Osteocyte (in vitro differentiated cells): ENCODE data around the gene MLN. TPM values are rescaled to one million over a fixed set of nuclear protein-coding genes. Genes with fewer than 3 reads are reported as not detected.

Experiments used
- DNase-seq: peaks from one replicate; pipeline ENCODE4 v3.0.0; 2021; ENCODE audit warnings: mixed read lengths; ENCODE audit not compliant: unreplicated experiment; ENCODE audit errors: extremely low spot score
- H3K27ac Mint-ChIP-seq: one replicate; pipeline ENCODE4 v1.8.0; 2021; ENCODE audit warnings: mild to moderate bottlenecking, mixed read lengths; ENCODE audit not compliant: unreplicated experiment
- H3K27me3 Mint-ChIP-seq: one replicate; pipeline ENCODE4 v1.8.0; 2021; ENCODE audit warnings: mixed read lengths; ENCODE audit not compliant: unreplicated experiment
- H3K36me3 Mint-ChIP-seq: one replicate; pipeline ENCODE4 v1.8.0; 2021; ENCODE audit warnings: mixed read lengths; ENCODE audit not compliant: unreplicated experiment
- H3K4me1 Mint-ChIP-seq: one replicate; pipeline ENCODE4 v1.8.0; 2021; ENCODE audit warnings: mixed read lengths; ENCODE audit not compliant: unreplicated experiment
- H3K4me3 Mint-ChIP-seq: one replicate; pipeline ENCODE4 v1.8.0; 2021; ENCODE audit warnings: mild to moderate bottlenecking, moderate library complexity, mixed read lengths; ENCODE audit not compliant: unreplicated experiment
- H3K9me3 Mint-ChIP-seq: one replicate; pipeline ENCODE4 v1.8.0; 2021; ENCODE audit warnings: mixed read lengths; ENCODE audit not compliant: unreplicated experiment
- total RNA-seq: library from RNA; stranded (reverse); gene quantifications from 2 replicates; pipeline ENCODE4 v1.2.1, GENCODE V29; 2021
- TF ChIP-seq, protein P1 (sequence below): fragments of 200-600 bp; sonication (generic); IDR thresholded peaks from 2 replicates; pipeline ENCODE4 v1.5.0; 2021; ENCODE audit warnings: antibody characterized with exemption, mild to moderate bottlenecking, moderate library complexity

MLN gene
- total RNA-seq, 1 donor from 2014 or later, result not detected

DNA sequence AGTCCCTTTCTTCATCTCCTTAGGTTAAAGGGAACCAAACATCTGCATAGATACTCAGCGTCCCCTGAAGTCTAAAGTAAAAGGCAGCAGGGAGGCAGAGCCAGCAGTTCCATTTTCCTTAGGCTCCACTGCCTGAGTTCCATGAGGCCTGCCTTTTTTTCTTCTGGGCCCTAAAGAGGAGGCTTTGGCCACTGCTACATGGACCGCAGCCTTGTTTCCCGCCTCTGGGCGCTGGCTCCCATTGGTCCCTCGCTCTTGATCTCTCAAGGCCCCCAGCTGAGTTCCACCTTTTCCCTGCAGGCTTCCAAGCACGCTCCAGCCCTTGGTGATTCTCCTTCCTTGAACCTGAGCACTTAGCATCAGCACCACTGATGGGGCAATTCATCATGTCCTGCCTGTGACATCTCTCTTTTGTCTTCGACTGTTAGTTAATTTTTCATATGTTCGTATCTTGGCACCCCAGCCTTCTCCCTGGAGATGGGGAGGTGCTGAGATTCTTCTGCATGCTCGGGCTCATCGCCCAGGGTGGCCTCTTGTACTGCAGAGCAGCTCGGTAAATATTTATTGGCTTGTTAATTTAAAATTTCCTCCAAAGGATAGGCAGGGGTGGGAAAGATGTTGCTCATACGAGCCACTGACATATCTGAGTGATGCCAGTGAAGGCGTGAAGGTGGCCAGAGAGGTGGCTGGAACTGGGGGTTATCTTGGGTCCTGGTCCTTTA lies 3.4 kb downstream of the MLN start:
- DNase-seq, result no peak

DNA sequence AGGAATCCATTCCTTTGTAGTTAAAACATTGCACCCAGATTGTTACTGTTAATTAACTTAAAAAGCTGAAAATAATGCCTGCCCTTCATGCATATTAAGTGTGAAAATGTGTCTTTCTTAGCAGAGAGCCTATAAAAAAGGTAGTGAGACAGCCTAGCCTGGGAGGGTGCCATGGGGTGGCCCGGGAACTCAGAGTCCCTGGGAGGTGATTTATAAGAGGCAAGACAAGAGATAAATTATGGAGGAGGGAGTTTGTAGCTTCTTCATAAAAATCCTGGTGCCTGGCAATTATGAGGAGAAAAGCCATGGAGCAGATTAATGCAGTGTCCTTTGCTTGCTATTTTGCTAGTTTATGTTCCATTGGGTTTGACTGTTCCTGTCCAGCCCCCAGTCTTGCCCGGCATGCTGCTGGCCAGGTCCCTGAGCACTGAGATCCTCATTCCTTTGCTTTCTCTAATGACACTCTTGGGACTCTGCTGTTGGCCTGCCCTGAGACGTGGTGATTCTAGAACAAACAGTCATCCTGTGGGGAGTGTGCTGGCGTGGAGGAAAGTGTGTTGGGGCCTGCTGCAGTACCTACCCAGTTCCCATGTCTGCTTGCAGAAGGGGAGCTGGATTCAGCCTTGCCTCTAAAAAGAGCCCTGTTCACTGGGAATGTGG lies 4.2 kb downstream of the MLN start:
- TF ChIP-seq, protein P1, sequence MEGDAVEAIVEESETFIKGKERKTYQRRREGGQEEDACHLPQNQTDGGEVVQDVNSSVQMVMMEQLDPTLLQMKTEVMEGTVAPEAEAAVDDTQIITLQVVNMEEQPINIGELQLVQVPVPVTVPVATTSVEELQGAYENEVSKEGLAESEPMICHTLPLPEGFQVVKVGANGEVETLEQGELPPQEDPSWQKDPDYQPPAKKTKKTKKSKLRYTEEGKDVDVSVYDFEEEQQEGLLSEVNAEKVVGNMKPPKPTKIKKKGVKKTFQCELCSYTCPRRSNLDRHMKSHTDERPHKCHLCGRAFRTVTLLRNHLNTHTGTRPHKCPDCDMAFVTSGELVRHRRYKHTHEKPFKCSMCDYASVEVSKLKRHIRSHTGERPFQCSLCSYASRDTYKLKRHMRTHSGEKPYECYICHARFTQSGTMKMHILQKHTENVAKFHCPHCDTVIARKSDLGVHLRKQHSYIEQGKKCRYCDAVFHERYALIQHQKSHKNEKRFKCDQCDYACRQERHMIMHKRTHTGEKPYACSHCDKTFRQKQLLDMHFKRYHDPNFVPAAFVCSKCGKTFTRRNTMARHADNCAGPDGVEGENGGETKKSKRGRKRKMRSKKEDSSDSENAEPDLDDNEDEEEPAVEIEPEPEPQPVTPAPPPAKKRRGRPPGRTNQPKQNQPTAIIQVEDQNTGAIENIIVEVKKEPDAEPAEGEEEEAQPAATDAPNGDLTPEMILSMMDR, result no peak
- no peak for DNase-seq
- no peaks in the 10 kb centered on the region for H3K9me3 Mint-ChIP-seq
- H3K27me3 Mint-ChIP-seq, result peaks cover 10% of the 10 kb centered on the region
- H3K36me3 Mint-ChIP-seq, result no peaks in the 10 kb centered on the region
- no peak overlapping the region for H3K27ac Mint-ChIP-seq
- H3K4me1 Mint-ChIP-seq, result peaks cover 22% of the 10 kb centered on the region
- H3K4me3 Mint-ChIP-seq, result no peak overlapping the region

More for the DNA sequence above, 3.4 kb downstream of the MLN start:
- Mint-ChIP-seq H3K27ac (no peak overlapping the region), H3K36me3 (no peaks in the 10 kb centered on the region), H3K9me3 (no peaks in the 10 kb centered on the region), H3K4me1 (peaks cover 16% of the 10 kb centered on the region), H3K4me3 (no peak overlapping the region), H3K27me3 (peaks cover 12% of the 10 kb centered on the region)
- TF ChIP-seq, protein P1, result no peak

DNA sequence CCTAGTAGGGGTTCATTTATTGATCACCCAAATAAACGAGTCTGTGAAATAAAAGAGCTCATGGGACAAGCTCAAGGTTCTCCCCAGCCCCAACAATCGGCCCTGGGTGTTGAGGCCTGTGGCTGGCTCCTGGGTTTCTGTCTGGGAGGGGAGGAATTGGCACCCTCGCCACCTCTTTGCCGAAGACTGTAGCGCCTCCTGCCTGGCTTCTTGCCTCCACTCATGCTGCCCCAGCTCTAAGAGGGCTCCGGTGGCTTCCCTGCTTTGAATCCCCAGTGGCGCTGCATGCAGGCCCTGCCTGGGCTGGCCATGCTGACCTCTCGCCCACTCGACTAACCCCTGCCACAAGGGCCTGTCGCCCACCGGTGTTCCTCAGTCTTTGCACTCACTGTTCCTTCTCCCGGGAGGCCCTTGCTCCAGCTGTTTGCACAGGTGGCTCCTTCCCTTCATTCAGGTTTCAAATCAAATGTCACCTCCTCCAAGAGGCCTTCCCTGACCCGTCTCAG lies 5.4 kb downstream of the MLN start:
- Mint-ChIP-seq H3K4me3 (no peak overlapping the region), H3K27me3 (peaks cover 6% of the 10 kb centered on the region), H3K4me1 (peaks cover 27% of the 10 kb centered on the region), H3K27ac (no peak overlapping the region), H3K9me3 (no peaks in the 10 kb centered on the region), H3K36me3 (no peaks in the 10 kb centered on the region)
- TF ChIP-seq, protein P1, result no peak
- DNase-seq, result no peak

DNA sequence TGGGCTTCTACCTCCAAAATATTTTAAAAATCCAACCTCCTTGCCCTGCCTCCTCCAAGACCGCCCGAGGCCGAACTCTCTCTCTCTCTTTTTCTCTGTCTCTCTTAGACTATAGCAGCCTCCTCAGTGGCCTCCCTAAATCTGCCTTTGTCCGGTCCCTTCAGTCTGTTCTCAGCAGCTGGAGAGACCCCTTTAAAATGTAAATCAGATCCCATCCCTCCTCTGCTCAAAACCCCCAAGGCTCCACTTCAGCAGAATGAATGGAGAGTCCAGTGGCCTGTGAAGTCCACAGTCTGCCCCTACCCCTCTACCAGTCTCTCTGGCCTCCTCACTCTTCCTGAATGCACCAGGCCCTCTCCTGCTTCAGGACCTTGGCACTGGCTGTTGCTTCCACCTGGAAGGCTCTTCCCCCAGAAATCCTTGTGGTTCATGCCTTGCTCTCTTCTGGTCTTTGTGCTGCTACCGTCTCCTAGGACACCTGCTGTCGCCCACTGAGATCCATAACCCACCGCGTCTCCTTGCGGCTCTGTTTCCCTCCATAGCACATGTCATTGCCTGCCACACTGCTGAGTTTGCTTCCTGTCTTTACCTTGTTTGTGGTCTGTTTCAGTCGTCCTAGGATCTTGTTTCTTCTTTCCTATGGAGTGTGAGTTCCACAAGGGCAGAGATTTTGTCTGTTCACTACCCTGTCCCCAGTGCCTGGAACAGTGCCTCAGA lies 6.0 kb downstream of the MLN start:
- H3K36me3 Mint-ChIP-seq, result no peaks in the 10 kb centered on the region
- peaks cover 23% of the 10 kb centered on the region for H3K4me1 Mint-ChIP-seq
- H3K4me3 Mint-ChIP-seq, result no peak overlapping the region
- peaks cover 6% of the 10 kb centered on the region for H3K27me3 Mint-ChIP-seq
- no peak overlapping the region for H3K27ac Mint-ChIP-seq
- no peaks in the 10 kb centered on the region for H3K9me3 Mint-ChIP-seq
- TF ChIP-seq, protein P1, result no peak
- no peak for DNase-seq
